Right lobe of liver (tissue), 4 donors: ENCODE results near the gene NCF2.

Experiments used
- POLR2A ChIP-seq: fragments of 450-650 bp; IDR thresholded peaks from one replicate; pipeline ENCODE4 v1.6.1; 2017; ENCODE audit warnings: antibody characterized with exemption, mild to moderate bottlenecking
- TF ChIP-seq, protein P1 (sequence below), 4 donors: fragments of 200-600 bp in 3 of 4; fragments of 450-650 bp in 1 of 4; IDR thresholded peaks; one replicate each; pipeline versions ENCODE4 v1.5.1 to v1.8.0; 2016 to 2022; ENCODE audit warnings: antibody characterized with exemption in 4 of 4, mild to moderate bottlenecking in 2 of 4
- donor health status: DM: no; HTN: no; CAD: no.
- donor health status: DM: no; HTN: no; CAD: no.
- donor health status: DM: no; HTN: yes; CAD: no.

GRCh38 chr1:183567584-183567983 lies 22.7 kb downstream of the NCF2 start:
- TF ChIP-seq, protein P1, sequence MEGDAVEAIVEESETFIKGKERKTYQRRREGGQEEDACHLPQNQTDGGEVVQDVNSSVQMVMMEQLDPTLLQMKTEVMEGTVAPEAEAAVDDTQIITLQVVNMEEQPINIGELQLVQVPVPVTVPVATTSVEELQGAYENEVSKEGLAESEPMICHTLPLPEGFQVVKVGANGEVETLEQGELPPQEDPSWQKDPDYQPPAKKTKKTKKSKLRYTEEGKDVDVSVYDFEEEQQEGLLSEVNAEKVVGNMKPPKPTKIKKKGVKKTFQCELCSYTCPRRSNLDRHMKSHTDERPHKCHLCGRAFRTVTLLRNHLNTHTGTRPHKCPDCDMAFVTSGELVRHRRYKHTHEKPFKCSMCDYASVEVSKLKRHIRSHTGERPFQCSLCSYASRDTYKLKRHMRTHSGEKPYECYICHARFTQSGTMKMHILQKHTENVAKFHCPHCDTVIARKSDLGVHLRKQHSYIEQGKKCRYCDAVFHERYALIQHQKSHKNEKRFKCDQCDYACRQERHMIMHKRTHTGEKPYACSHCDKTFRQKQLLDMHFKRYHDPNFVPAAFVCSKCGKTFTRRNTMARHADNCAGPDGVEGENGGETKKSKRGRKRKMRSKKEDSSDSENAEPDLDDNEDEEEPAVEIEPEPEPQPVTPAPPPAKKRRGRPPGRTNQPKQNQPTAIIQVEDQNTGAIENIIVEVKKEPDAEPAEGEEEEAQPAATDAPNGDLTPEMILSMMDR (IDR thresholded peaks at IDR 0.05): no peak
- TF ChIP-seq POLR2A: no peak
